Hepatocyte (in vitro differentiated cells): ENCODE results near the gene CDH4. TPM values are rescaled to one million over a fixed set of nuclear protein-coding genes. Genes with fewer than 3 reads are reported as not detected.

Experiments
- DNase-seq: peaks from one replicate; pipeline ENCODE4 v3.0.0-alpha.2; 2016; ENCODE audit warnings: low spot score
- H2AFZ ChIP-seq: fragments of 200-600 bp; sonication (generic); 2 replicates; pipeline ENCODE4 v1.6.0; 2016; ENCODE audit warnings: antibody characterized with exemption, mild to moderate bottlenecking
- H3K27ac ChIP-seq: fragments of 200-600 bp; sonication (generic); 2 replicates; pipeline ENCODE4 v1.5.1; 2016; ENCODE audit warnings: mild to moderate bottlenecking
- H3K27me3 ChIP-seq: fragments of 200-600 bp; sonication (generic); 2 replicates; pipeline ENCODE4 v1.6.1; 2016
- H3K36me3 ChIP-seq: fragments of 200-600 bp; sonication (generic); replicated peaks from 2 replicates; pipeline ENCODE4 v1.5.1; 2016; ENCODE audit warnings: low read depth; ENCODE audit not compliant: insufficient read depth
- H3K4me1 ChIP-seq: fragments of 200-600 bp; sonication (generic); 2 replicates; pipeline ENCODE4 v1.5.1; 2016; ENCODE audit warnings: mild to moderate bottlenecking, moderate library complexity; ENCODE audit not compliant: insufficient read depth
- H3K4me2 ChIP-seq: fragments of 200-600 bp; sonication (generic); 2 replicates; pipeline ENCODE4 v1.6.0; 2016
- H3K4me3 ChIP-seq: fragments of 200-600 bp; sonication (generic); 2 replicates; pipeline ENCODE4 v1.5.1; 2016; ENCODE audit warnings: mild to moderate bottlenecking
- H3K79me2 ChIP-seq: fragments of 200-600 bp; sonication (generic); 2 replicates; pipeline ENCODE4 v1.6.0; 2017; ENCODE audit warnings: mild to moderate bottlenecking
- H3K9me2 ChIP-seq: fragments of 200-600 bp; sonication (generic); replicated peaks from 2 replicates; pipeline ENCODE4 v1.6.0; 2017; ENCODE audit warnings: mild to moderate bottlenecking; ENCODE audit not compliant: insufficient read depth
- H3K9me3 ChIP-seq: fragments of 200-600 bp; sonication (generic); 2 replicates; pipeline ENCODE4 v1.5.1; 2016; ENCODE audit warnings: low read depth, mild to moderate bottlenecking
- H4K20me1 ChIP-seq: fragments of 200-600 bp; sonication (generic); 2 replicates; pipeline ENCODE4 v1.6.0; 2016; ENCODE audit warnings: mild to moderate bottlenecking; ENCODE audit not compliant: insufficient read depth, poor library complexity, severe bottlenecking
- EZH2 ChIP-seq: fragments of 200-600 bp; sonication (generic); IDR thresholded peaks from 2 replicates; pipeline ENCODE4 v1.6.1; 2016; ENCODE audit warnings: antibody characterized with exemption, mild to moderate bottlenecking, borderline replicate concordance
- EZH2phosphoT487 ChIP-seq: fragments of 200-600 bp; sonication (generic); IDR thresholded peaks from one replicate; pipeline ENCODE4 v1.6.1; 2018; ENCODE audit warnings: antibody characterized with exemption, mild to moderate bottlenecking, low read depth, moderate library complexity; ENCODE audit not compliant: unreplicated experiment, severe bottlenecking
- WGBS: methylation state at CpG from one replicate; pipeline ENCODE4 v1.1.6; 2016; ENCODE audit warnings: low lambda C conversion rate; ENCODE audit errors: missing lambda C conversion rate; 5-methylcytosine and 5-hydroxymethylcytosine counted together
- polyA plus RNA-seq: library from polyadenylated mRNA; unstranded; fragments of >200 nt; fragmentation: Nextera tagmentation; extraction: Ambion mirVana; gene quantifications from 2 replicates; pipeline ENCODE4 v1.2.1, GENCODE V29; 2016
- total RNA-seq: library from RNA; depleted of rRNA; stranded (reverse); fragments of >200 nt; gene quantifications from 2 replicates; pipeline ENCODE4 v1.2.3, GENCODE V29; 2014
- TF ChIP-seq, protein P1 (sequence below): fragments of 200-600 bp; sonication (generic); IDR thresholded peaks from 2 replicates; pipeline ENCODE4 v1.5.1; 2016; ENCODE audit warnings: antibody characterized with exemption, mild to moderate bottlenecking; ENCODE audit not compliant: poor library complexity

Gene CDH4
- total and polyA plus RNA-seq, 2 experiments from 2014 or later = 0.53 to 0.73 TPM

DNA sequence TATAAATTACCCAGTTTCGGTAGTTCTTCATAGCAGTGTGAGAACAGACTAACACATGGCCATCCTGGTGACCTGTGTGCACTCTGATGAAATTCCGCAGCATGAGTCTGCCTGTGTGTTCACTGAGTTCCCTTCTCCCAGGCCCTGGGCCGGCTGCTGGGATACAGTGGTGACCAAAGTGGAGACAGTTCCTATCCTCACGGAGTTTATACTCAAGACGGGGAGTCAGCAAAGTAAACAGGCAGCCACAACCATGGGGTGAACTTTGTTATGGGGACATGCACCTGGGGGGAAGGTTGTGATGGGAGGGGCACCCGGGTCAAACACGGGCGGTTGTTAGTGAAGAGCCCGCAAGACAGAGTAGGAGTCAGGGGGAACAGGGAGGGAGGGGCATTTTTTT, 202.0 kb downstream of the CDH4 start:
- TF ChIP-seq EZH2phosphoT487 = no peak
- TF ChIP-seq, protein P1, sequence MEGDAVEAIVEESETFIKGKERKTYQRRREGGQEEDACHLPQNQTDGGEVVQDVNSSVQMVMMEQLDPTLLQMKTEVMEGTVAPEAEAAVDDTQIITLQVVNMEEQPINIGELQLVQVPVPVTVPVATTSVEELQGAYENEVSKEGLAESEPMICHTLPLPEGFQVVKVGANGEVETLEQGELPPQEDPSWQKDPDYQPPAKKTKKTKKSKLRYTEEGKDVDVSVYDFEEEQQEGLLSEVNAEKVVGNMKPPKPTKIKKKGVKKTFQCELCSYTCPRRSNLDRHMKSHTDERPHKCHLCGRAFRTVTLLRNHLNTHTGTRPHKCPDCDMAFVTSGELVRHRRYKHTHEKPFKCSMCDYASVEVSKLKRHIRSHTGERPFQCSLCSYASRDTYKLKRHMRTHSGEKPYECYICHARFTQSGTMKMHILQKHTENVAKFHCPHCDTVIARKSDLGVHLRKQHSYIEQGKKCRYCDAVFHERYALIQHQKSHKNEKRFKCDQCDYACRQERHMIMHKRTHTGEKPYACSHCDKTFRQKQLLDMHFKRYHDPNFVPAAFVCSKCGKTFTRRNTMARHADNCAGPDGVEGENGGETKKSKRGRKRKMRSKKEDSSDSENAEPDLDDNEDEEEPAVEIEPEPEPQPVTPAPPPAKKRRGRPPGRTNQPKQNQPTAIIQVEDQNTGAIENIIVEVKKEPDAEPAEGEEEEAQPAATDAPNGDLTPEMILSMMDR = no peak
- no peak for TF ChIP-seq EZH2
- no peaks in the 10 kb centered on the region for H3K27me3 ChIP-seq
- no peak overlapping the region for H3K27ac ChIP-seq
- no peak for DNase-seq
- H2AFZ ChIP-seq = no peak overlapping the region
- no peak overlapping the region for H3K4me3 ChIP-seq
- H3K4me2 ChIP-seq = no peak overlapping the region
- H4K20me1 ChIP-seq = no peaks in the 10 kb centered on the region
- 91% methylated on average over 9 of the region's 9 CpGs for WGBS
- H3K79me2 ChIP-seq = no peaks in the 10 kb centered on the region
- no peaks in the 10 kb centered on the region for H3K36me3 ChIP-seq
- no peaks in the 10 kb centered on the region for H3K4me1 ChIP-seq
- no peaks in the 10 kb centered on the region for H3K9me3 ChIP-seq
- H3K9me2 ChIP-seq = no peaks in the 10 kb centered on the region

DNA sequence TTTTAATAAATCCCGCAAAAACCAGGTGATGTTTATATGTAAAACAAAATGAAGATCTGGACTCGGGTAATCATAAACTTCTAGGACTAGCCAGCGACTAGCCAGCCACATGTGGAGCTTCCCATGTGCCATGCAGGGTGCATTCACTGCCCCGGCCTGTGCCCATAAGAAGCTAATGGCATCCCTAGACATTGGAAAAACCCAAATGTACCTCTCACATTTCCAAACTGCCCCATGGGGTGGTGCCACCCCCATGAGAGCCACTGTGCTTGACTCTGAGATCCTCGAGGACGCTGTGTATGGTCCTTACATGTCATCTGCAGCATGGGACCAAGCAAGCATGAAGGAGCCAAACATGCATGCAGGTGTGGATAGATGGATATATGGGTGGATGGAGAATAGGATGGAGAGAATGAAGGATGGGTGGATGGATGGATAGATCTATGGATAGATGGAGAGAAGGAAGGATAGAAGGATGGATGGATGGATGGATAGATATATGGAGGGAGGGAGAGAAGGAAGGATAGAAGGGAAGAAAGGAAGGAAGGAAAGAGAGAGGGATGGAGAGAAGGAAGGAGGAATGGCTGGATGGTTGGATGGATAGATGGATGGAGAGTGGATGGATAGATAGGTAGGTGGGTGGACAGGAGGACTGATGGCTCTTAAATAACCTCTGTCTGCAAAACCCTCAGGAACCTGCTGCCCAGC, 203.6 kb downstream of the CDH4 start:
- DNase-seq = no peak
- H3K9me3 ChIP-seq = no peaks in the 10 kb centered on the region
- H3K27me3 ChIP-seq = no peaks in the 10 kb centered on the region
- no peak overlapping the region for H3K4me3 ChIP-seq
- H3K27ac ChIP-seq = no peak overlapping the region
- H3K9me2 ChIP-seq = no peaks in the 10 kb centered on the region
- no peaks in the 10 kb centered on the region for H3K79me2 ChIP-seq
- no peaks in the 10 kb centered on the region for H3K36me3 ChIP-seq
- H4K20me1 ChIP-seq = no peaks in the 10 kb centered on the region
- no peak overlapping the region for H3K4me2 ChIP-seq
- TF ChIP-seq EZH2phosphoT487 = no peak
- no peak for TF ChIP-seq EZH2
- TF ChIP-seq, protein P1 = no peak
- no peak overlapping the region for H2AFZ ChIP-seq
- no peaks in the 10 kb centered on the region for H3K4me1 ChIP-seq
- 93% methylated on average over 6 of the region's 6 CpGs for WGBS

DNA sequence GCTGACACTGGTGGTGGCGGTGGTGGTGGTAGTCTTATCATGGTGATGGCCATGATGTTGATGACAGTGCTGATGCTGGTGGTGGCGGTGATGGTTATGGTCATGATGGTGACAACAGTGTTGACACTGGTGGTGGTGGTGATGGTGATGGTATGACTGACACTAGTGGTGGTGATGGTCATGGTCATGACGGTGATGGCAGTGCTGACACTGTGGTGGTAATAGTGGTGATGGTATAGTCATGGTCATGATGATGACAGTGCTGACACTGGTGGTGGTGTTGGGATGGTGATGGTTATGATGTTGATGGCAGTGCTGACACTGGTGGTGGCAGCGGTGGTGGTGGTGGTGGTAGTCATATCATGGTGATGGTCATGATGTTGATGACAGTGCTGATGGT, 205.7 kb downstream of the CDH4 start:
- H3K4me2 ChIP-seq = no peak overlapping the region
- no peaks in the 10 kb centered on the region for H3K9me2 ChIP-seq
- TF ChIP-seq EZH2phosphoT487 (no peak), EZH2 (no peak)
- TF ChIP-seq, protein P1 = no peak
- 90% methylated on average over 4 of the region's 4 CpGs for WGBS
- H3K27ac ChIP-seq = no peak overlapping the region
- no peaks in the 10 kb centered on the region for H3K36me3 ChIP-seq
- no peaks in the 10 kb centered on the region for H3K79me2 ChIP-seq
- DNase-seq = no peak
- no peaks in the 10 kb centered on the region for H4K20me1 ChIP-seq
- no peak overlapping the region for H2AFZ ChIP-seq
- H3K4me3 ChIP-seq = no peak overlapping the region
- no peaks in the 10 kb centered on the region for H3K27me3 ChIP-seq
- H3K4me1 ChIP-seq = no peaks in the 10 kb centered on the region
- no peaks in the 10 kb centered on the region for H3K9me3 ChIP-seq
